Liver (tissue), 9 donors: ENCODE data around the gene LRRK1. TPM values are rescaled to one million over a fixed set of nuclear protein-coding genes. Genes with fewer than 3 reads are reported as not detected.

Experiments
- DNase-seq: peaks from one replicate; pipeline ENCODE4 v3.0.0-alpha.2; 2017; ENCODE audit warnings: low spot score
- H3K27ac ChIP-seq, 2 donors: one replicate each; pipeline ENCODE4 v1.7.0; 2013; ENCODE audit warnings: inconsistent platforms in 2 of 2, low read length in 2 of 2, control low read depth in 1 of 2, low read depth in 1 of 2, mild to moderate bottlenecking in 1 of 2
- H3K27me3 ChIP-seq, 4 donors: one replicate each; pipeline versions ENCODE4 v1.6.1 to v1.7.0; 2013; ENCODE audit warnings: low read length in 3 of 4, inconsistent platforms in 1 of 4, mild to moderate bottlenecking in 1 of 4, moderate library complexity in 1 of 4; ENCODE audit not compliant: control insufficient read depth in 4 of 4, insufficient read depth in 4 of 4
- H3K36me3 ChIP-seq, 4 donors: one replicate each; pipeline versions ENCODE4 v1.6.1 to v1.7.0; 2013; ENCODE audit warnings: low read length in 3 of 4, mild to moderate bottlenecking in 3 of 4, low read depth in 1 of 4, moderate library complexity in 1 of 4; ENCODE audit not compliant: control insufficient read depth in 4 of 4, insufficient read depth in 3 of 4
- H3K4me1 ChIP-seq, 4 donors: one replicate each; pipeline versions ENCODE4 v1.6.1 to v1.7.0; 2013; ENCODE audit warnings: low read length in 3 of 4, mild to moderate bottlenecking in 3 of 4, moderate library complexity in 1 of 4; ENCODE audit not compliant: control insufficient read depth in 4 of 4, insufficient read depth in 4 of 4
- H3K4me3 ChIP-seq, 3 donors: one replicate each; pipeline versions ENCODE4 v1.6.1 to v1.7.0; 2013; ENCODE audit warnings: low read length in 3 of 3, control low read depth in 1 of 3, low read depth in 1 of 3, mild to moderate bottlenecking in 1 of 3
- H3K9ac ChIP-seq, 2 donors: one replicate each; pipeline ENCODE4 v1.7.0; 2013; ENCODE audit warnings: low read length in 2 of 2, mild to moderate bottlenecking in 2 of 2, moderate library complexity in 2 of 2, control low read depth in 1 of 2, low read depth in 1 of 2
- H3K9me3 ChIP-seq, 4 donors: one replicate each; pipeline versions ENCODE4 v1.6.1 to v1.7.0; 2013; ENCODE audit warnings: low read length in 3 of 4; ENCODE audit not compliant: control insufficient read depth in 4 of 4
- ATF3 ChIP-seq: IDR thresholded peaks from 2 replicates; pipeline ENCODE4 v1.6.1; 2016; ENCODE audit warnings: antibody characterized with exemption
- CTCF ChIP-seq: fragments of 150-350 bp; IDR thresholded peaks from 2 replicates; pipeline ENCODE4 v1.5.1; 2017; ENCODE audit warnings: improper control_type of control experiment, low read depth, low read length; ENCODE audit not compliant: missing input control
- EGR1 ChIP-seq, 2 donors: IDR thresholded peaks; 2 replicates each; pipeline ENCODE4 v1.6.1; 2016 to 2018; ENCODE audit warnings: antibody characterized with exemption in 2 of 2, low read depth in 2 of 2
- FOXA1 ChIP-seq: IDR thresholded peaks from 2 replicates; pipeline ENCODE4 v1.6.1; 2016; ENCODE audit warnings: antibody characterized with exemption
- FOXA2 ChIP-seq: IDR thresholded peaks from 2 replicates; pipeline ENCODE4 v1.6.1; 2016; ENCODE audit warnings: antibody characterized with exemption
- HNF4A ChIP-seq, 2 donors: conservative IDR thresholded peaks; 2 replicates each; pipeline ENCODE4 v1.6.1; 2016; ENCODE audit warnings: antibody characterized with exemption in 2 of 2, mild to moderate bottlenecking in 2 of 2
- HNF4G ChIP-seq: IDR thresholded peaks from 2 replicates; pipeline ENCODE4 v1.6.1; 2016; ENCODE audit warnings: antibody characterized with exemption
- MAX ChIP-seq: IDR thresholded peaks from 2 replicates; pipeline ENCODE4 v1.6.1; 2016; ENCODE audit warnings: antibody characterized with exemption
- NR2F2 ChIP-seq: IDR thresholded peaks from 2 replicates; pipeline ENCODE4 v1.6.1; 2016; ENCODE audit warnings: antibody characterized with exemption
- RAD21 ChIP-seq, 2 donors: IDR thresholded peaks; 2 replicates each; pipeline ENCODE4 v1.6.1; 2016; ENCODE audit warnings: antibody characterized with exemption in 2 of 2, mild to moderate bottlenecking in 2 of 2
- REST ChIP-seq: IDR thresholded peaks from 2 replicates; pipeline ENCODE4 v1.6.1; 2016; ENCODE audit warnings: antibody characterized with exemption, mild to moderate bottlenecking
- RXRA ChIP-seq, 2 donors: IDR thresholded peaks; 2 replicates each; pipeline ENCODE4 v1.6.1; 2017 to 2018; ENCODE audit warnings: antibody characterized with exemption in 2 of 2, mild to moderate bottlenecking in 1 of 2
- SP1 ChIP-seq: IDR thresholded peaks from 2 replicates; pipeline ENCODE4 v1.6.1; 2018; ENCODE audit warnings: antibody characterized with exemption, mild to moderate bottlenecking
- TAF1 ChIP-seq: conservative IDR thresholded peaks from 2 replicates; pipeline ENCODE4 v1.6.1; 2016; ENCODE audit warnings: antibody characterized with exemption, mild to moderate bottlenecking
- YY1 ChIP-seq: IDR thresholded peaks from 2 replicates; pipeline ENCODE4 v1.6.1; 2016; ENCODE audit warnings: antibody characterized with exemption, mild to moderate bottlenecking
- WGBS: extraction: QIAGEN DNeasy Blood & Tissue Kit; methylation state at CpG from one replicate; pipeline ENCODE4 v1.1.7; 2013; 5-methylcytosine and 5-hydroxymethylcytosine counted together
- polyA plus RNA-seq, 2 donors: library from polyadenylated mRNA; stranded (reverse) in 1 of 2; unstranded in 1 of 2; fragments of 200-250 nt in 1 of 2; fragments of >200 nt in 1 of 2; fragmentation: Nextera tagmentation in 1 of 2; extraction: Ambion mirVana in 1 of 2; gene quantifications; one replicate each; pipeline versions ENCODE4 v1.2.1 to v1.2.3, GENCODE V29; 2013 to 2015
- total RNA-seq, 2 donors: library from RNA; depleted of rRNA; stranded (reverse); fragments of >200 nt; gene quantifications; one replicate each; pipeline ENCODE4 v1.2.3, GENCODE V29; 2014
- donor health status: healthy.
- donor health status: healthy.
- donor health status: healthy.
- donor health status: healthy.
- donor health status: healthy.

The LRRK1 gene
- total and polyA plus RNA-seq, 4 donors, result 1.2 to 4.4 (median 2.7) TPM

GRCh38 chr15:101026656-101027272 is 107.6 kb downstream of the LRRK1 start:
- H3K4me1 ChIP-seq, result peaks cover 0 to 13% (median 0%) of the 10 kb centered on the region in 4 donors
- DNase-seq, result peak; percentile 27
- H3K27ac ChIP-seq, result no peak overlapping the region
- TF ChIP-seq EGR1 (IDR thresholded peaks at IDR 0.05; ENCODE audit: low read depth in 2 of 2) (no peak), NR2F2 (peak; percentile 40)
- H3K36me3 ChIP-seq, result peaks cover 0 to 3% (median 0%) of the 10 kb centered on the region in 4 donors
- peaks cover 0 to 5% (median 0%) of the 10 kb centered on the region in 4 donors for H3K27me3 ChIP-seq
- H3K4me3 ChIP-seq, result no peak overlapping the region
- H3K9ac ChIP-seq, result no peak overlapping the region
- 78% methylated on average over 13 of the region's 13 CpGs for WGBS
- no peaks in the 10 kb centered on the region for H3K9me3 ChIP-seq

- no peaks in the 10 kb centered on the region for H3K9me3 ChIP-seq
- WGBS, result 68% methylated on average over 25 of the region's 25 CpGs
- H3K27ac ChIP-seq, result no peak overlapping the region
- peak; percentile 30 for DNase-seq
- H3K36me3 ChIP-seq, result peaks cover 0 to 3% (median 0%) of the 10 kb centered on the region in 4 donors
- TF ChIP-seq MAX, result no peak
- no peak for TF ChIP-seq RXRA (IDR thresholded peaks at IDR 0.05)
- no peak for TF ChIP-seq NR2F2
- no peak for TF ChIP-seq ATF3
- TF ChIP-seq CTCF, result no peak
- TF ChIP-seq FOXA2, result no peak
- no peak for TF ChIP-seq YY1
- TF ChIP-seq EGR1 (IDR thresholded peaks at IDR 0.05; ENCODE audit: low read depth in 2 of 2), result no peak
- TF ChIP-seq FOXA1, result no peak
- TF ChIP-seq TAF1, result no peak
- peaks cover 0 to 5% (median 0%) of the 10 kb centered on the region in 4 donors for H3K27me3 ChIP-seq
- peaks cover 0 to 13% (median 0%) of the 10 kb centered on the region in 4 donors for H3K4me1 ChIP-seq
- no peak overlapping the region for H3K4me3 ChIP-seq
- H3K9ac ChIP-seq, result no peak overlapping the region
Observed at GRCh38 chr15:101027273-101027901, 108.2 kb downstream of the LRRK1 start.

- Histone ChIP-seq H3K27ac (no peak overlapping the region), H3K9me3 (no peaks in the 10 kb centered on the region), H3K4me1 (peaks cover 0 to 13% (median 0%) of the 10 kb centered on the region in 4 donors), H3K4me3 (no peak overlapping the region), H3K36me3 (peaks cover 0 to 3% (median 0%) of the 10 kb centered on the region in 4 donors), H3K27me3 (peaks cover 0 to 5% (median 0%) of the 10 kb centered on the region in 4 donors), H3K9ac (no peak overlapping the region)
- WGBS, result 40% methylated on average over 13 of the region's 13 CpGs
- no peak for DNase-seq
- TF ChIP-seq RAD21 (IDR thresholded peaks at IDR 0.05) (no peak), SP1 (no peak), HNF4A (conservative IDR thresholded peaks at IDR 0.05) (no peak), CTCF (no peak), FOXA2 (no peak), HNF4G (no peak), ATF3 (no peak), REST (no peak), FOXA1 (no peak), TAF1 (no peak)
Observed at GRCh38 chr15:101027920-101028319, 108.8 kb downstream of the LRRK1 start.
